Measurements from ENCODE around the gene AGGF1.
"Not testable (repeated sequence)": the region's sequence is repeated elsewhere in the genome, so short reads cannot be mapped to it uniquely, and the experiment has no call there.

Gene AGGF1

DNA sequence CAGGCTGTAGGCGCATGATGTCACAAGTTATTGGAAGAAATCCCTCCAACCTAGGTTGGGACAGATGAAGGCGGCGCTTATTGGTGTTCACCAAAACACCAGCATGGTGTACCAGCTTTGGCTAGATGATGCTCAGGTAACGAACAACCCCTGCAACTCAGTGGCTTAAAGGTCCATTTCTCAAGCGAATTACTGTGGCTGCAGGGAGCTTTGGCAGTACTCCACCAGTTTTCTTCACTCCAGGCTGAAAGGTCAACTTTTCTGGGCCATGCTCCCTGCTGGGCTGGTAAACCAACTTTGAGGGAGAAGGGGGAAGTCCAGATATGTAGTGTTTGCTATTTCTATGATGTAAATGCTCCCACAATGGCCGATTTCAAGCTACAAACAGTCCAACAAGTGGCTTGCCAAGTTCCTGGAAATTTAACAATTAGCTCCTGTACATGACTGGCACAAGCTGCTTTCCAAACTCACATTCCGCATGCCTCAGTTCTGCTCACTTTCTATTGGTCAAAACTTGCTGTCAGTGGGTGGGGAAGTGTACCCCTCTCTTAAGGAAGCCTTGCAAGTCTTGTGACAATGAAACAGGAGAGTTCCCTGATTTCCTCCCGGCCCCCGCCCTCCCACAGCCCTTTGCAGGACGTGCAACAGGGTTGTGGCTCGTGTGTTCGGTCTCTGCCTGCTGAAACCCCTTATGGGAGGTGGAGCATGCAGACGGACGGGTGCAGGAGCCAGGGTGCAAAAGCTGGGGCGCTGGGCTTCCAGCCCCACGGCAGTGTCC lies 57.5 kb downstream of the AGGF1 start:
- no peak for DNase-seq

DNA sequence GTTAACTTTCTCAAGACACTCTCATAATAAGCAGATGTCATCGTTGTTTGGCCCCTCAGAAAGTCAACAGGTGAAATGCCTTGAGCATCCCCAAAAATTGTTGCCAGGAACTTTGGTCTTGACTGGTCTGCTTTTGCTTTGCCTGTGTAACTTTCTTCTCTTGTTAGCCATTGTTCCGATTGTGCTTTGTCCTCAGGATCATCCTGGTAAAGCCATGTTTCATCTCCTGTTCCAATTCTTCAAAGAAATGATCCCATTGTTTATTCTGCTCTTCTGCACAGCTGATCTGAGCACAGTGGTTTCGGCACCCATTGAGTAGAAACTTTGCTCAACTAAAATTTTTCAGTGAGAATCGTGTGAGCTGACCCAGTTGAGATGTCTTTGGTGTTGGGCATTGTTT lies 65.0 kb downstream of the AGGF1 start:
- no peak for DNase-seq

DNA sequence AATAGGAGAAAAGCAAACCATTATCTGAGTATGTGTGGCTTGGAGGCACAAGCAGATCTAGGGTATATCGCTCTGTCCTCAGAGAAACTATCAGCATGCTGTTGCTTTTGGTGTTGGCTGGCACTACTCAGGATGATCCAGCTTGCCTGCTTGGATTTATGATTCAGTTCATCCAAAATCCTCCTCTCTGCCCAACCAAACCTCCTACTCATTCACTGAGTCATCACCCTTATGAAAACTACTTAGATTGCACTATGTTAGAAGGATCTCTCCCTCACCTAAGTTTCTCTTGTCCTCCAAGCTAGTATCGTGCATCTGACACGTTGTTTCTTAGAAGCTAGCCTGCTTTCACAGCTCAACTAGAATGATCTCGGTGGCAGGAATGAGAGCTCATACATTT lies 71.1 kb downstream of the AGGF1 start:
- no peak for DNase-seq

GRCh38 chr5:77102549-77102948 lies 72.3 kb downstream of the AGGF1 start:
- no peak for DNase-seq

DNA sequence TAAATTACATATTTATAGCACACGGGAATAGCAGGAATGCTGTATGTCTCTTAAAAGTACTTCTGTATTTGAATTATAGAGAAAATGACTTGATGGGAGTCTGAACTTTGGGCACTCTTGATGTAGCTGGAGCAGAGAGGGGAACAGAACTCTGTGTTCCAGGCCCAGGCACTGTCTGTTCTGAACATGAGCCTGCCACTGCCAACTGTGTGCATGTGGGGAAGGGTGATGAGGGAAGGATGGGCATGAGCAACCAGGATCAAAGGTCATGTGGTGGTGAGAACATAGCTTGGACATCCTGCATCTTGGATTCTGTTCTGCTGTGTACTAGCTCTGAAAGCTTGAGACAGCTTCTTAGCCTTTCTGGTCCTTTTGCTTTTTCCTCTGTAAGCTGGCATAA lies 73.3 kb downstream of the AGGF1 start:
- DNase-seq = no peak

GRCh38 chr5:77104813-77105212 lies 74.6 kb downstream of the AGGF1 start:
- DNase-seq = no peak

DNA sequence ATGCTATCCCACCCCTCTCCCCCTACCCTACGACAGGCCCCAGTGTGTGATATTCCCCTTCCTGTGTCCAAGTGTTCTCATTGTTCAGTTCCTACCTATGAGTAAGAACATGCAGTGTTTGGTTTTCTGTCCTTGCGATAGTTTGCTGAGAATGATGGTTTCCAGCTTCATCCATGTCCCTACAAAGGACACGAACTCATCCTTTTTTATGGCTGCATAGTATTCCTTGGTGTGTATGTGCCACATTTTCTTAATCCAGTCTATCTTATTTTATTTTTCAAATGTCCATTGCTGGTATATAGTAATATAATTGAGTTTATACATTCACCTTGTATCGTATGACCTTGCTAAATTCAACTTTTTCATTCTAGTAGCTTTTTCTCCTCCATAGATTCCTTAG lies 76.8 kb downstream of the AGGF1 start:
- DNase-seq = not testable (repeated sequence)

All from NCI-H510A (cell line).